ENCODE results near the gene RANBP3L.
"Not testable (repeated sequence)": the region's sequence is repeated elsewhere in the genome, so short reads cannot be mapped to it uniquely, and the experiment has no call there.

The RANBP3L gene, protein sequence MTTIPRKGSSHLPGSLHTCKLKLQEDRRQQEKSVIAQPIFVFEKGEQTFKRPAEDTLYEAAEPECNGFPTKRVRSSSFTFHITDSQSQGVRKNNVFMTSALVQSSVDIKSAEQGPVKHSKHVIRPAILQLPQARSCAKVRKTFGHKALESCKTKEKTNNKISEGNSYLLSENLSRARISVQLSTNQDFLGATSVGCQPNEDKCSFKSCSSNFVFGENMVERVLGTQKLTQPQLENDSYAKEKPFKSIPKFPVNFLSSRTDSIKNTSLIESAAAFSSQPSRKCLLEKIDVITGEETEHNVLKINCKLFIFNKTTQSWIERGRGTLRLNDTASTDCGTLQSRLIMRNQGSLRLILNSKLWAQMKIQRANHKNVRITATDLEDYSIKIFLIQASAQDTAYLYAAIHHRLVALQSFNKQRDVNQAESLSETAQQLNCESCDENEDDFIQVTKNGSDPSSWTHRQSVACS

GRCh38 chr5:36301858-36302603 lies at the start of gene RANBP3L:
TSS of gene RANBP3L (minus strand) at chr5:36301902. CDS start at chr5:36301416, 486 bp downstream.
- DNase-seq (ENCODE audit: low spot score), result no peak

DNA sequence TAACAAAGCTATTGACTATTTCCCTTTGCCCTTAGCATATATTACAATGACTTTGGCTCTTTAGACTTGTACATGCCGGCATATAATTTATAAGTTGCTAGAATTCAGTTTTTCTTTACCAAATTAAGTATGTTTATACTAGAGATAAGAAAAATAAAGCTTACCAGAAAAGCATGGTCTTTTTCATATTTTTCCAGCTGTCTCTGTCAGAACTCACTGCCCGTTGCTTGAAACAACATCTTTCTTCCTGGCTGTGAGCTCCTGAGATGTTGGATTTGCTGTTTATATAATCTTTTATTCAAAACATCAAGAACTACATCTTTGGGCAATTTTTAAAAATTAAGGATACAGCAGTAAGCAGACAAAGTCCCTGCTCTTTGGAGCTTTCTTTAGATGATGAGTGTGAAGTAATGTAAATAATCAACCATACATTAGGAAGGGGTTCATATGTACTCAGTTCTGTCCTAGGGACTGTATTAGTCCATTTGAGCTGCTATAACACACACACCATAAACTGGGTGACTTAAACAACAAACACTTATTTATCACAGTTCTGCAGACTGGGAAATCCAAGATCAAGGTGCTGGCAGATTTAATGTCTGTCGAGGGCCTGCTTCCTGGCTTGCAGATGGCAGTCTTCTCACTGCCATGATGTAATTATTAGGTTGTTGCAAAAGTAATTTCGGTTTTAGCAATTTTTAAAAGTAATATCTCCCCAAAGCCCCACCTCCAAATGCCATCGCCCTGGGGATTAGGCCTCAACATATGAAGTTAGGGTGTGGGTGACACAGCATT lies 45.4 kb upstream of the RANBP3L start:
- no peak for DNase-seq (ENCODE audit: low spot score)

DNA sequence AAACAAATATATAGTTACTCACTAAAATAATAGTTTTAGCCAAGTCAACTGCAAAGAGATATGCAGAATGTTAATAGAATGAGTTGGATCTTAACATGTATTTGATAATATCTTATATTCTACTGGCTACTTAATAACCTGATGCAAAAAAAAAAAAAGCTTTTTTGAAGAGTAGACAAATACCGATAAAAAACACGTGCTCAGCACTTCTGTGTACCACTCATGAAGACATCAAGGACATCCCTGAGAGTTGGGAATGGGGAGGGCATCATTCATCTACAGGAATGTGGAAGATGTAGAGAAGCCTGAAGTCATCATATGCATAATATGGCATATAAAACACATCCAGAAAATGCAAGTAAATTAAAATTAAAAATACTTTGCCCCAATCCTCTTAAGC lies 43.2 kb upstream of the RANBP3L start:
- no peak for DNase-seq (ENCODE audit: low spot score)

DNA sequence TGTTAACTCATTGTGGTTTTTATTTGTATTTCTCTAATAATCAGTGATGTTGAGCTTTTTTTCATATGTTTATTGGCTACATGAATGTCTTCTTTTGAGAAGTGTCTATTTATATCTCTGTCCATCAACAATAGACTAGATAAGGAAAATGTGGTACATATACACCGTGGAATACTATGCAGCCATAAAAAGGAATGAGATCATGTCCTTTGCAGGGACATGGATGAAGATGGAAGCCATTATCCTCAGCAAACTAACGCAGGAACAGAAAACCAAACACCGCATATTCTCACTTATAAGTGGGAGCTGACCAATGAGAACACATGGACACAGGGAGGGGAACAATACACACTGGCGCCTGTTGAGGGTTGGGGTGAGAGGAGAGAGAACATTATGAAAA lies 40.0 kb upstream of the RANBP3L start:
- not testable (repeated sequence) for DNase-seq (ENCODE audit: low spot score)

- DNase-seq (ENCODE audit: low spot score), result no peak
Measured at GRCh38 chr5:36337597-36337996, 35.9 kb upstream of the RANBP3L start.

DNA sequence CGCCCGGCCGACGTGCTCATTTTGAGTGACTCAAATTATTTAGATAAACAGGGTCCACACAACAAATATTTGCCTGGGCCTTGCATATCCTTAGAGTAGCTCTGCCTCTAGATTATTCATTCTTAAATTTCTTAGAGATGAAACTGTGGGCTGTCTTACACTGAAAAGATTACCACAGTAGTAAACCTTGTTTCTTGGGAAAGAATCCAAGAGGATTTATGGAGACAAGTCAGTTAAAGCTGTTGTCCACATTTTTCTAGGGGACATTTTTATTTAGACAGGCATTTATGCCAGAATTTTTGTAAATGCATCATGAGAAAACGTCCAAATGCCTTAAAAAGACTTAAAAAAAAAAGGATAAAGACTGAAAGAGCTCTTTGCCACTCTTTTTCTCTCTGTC lies 32.6 kb upstream of the RANBP3L start:
- DNase-seq (ENCODE audit: low spot score), result no peak

- DNase-seq (ENCODE audit: low spot score), result not testable (repeated sequence)
Measured at GRCh38 chr5:36332720-36333119, 31.0 kb upstream of the RANBP3L start.

DNA sequence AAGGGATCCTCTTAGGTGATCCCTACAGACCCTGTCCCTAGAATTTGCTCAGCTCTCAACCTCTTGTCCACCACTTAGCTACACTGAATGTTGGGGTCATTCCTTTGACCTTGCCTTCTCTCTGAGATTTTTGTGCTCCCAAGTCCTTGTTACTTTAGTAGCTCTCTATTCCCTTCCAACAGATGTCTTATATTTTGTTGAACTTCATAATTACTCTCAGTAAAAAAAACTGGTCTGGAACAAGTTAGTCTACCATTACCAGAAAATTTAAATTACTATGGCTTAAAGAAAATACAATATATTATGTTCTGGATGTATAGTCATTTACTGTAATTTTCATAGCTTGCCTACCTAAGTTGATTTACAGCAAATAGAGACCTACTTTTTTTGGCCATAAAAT lies 23.5 kb upstream of the RANBP3L start:
- no peak for DNase-seq (ENCODE audit: low spot score)

- no peak for DNase-seq (ENCODE audit: low spot score)
Measured at GRCh38 chr5:36323926-36324781, 22.5 kb upstream of the RANBP3L start.

- no peak for DNase-seq (ENCODE audit: low spot score)
Measured at GRCh38 chr5:36312953-36313672, 11.4 kb upstream of the RANBP3L start.

GRCh38 chr5:36311956-36312355 lies 10.3 kb upstream of the RANBP3L start:
- no peak for DNase-seq (ENCODE audit: low spot score)

- DNase-seq (ENCODE audit: low spot score), result no peak
Measured at GRCh38 chr5:36310138-36310537, 8.4 kb upstream of the RANBP3L start.

DNA sequence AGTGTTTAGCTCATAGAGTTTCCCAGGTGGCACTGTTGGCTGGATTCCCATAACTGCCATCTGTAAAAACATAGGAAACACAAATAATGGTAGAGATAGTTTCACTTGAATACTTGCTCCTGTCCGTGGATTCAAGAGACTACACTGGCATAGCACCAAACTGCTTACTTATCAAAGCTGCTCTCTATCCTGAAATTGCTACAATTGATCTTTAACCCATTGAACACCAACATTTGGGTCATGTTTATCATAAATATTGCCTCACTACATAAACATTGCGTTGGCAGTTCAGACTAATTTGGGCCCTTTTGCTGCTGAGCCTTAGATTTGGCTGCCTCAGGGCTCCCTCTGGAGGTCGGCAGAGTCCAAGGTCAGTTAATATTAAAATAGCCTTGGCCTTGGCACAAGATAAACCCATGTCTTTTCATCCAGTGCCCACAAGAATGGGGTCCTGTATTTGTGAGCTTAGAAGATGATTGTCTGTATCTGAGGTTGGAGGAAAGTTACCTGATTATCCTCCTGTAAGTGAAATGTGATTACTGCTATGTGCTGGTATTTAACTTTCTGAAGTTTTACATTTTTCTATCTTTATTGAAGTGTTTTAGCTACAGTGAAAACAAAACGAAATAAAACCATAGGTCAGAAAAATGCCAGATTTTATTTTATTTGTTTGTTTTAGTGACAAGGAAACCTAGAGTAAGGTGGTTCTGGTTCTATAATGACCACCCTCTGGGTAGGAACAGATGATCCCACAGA lies 4.0 kb upstream of the RANBP3L start:
- peak; percentile 50 for DNase-seq (ENCODE audit: low spot score)

- no peak for DNase-seq (ENCODE audit: low spot score)
Measured at GRCh38 chr5:36304095-36304805, 2.5 kb upstream of the RANBP3L start.

DNA sequence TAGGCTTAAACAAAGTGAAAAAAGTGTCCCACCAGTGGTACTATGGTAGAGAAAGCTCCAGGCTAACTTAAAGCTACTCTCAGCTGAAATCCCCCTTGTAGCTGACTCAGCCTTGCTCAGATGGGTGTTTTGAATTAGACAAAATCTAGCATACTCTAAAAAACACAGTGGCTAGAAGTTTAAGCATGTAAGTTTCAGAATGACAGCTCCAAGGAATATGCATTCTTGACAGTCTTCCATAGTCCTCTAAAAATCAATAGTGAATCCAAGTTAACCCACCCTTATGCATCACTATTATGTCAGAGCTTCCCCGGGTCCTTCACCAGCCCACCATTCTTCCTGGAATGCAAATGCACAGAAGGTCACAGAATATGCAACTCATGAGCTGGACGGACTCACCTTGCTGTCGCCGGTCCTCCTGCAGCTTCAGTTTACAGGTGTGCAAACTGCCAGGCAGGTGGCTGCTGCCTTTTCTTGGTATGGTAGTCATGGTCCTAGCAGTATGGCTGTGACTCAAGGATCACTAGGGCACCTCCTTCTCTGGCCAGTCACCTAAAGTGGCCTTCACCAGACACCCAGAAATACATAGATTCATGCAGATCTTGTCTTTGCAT lies 668 bp downstream of the RANBP3L start:
- no peak for DNase-seq (ENCODE audit: low spot score)

- no peak for DNase-seq (ENCODE audit: low spot score)
Measured at GRCh38 chr5:36300191-36300926, 1.3 kb downstream of the RANBP3L start.

DNA sequence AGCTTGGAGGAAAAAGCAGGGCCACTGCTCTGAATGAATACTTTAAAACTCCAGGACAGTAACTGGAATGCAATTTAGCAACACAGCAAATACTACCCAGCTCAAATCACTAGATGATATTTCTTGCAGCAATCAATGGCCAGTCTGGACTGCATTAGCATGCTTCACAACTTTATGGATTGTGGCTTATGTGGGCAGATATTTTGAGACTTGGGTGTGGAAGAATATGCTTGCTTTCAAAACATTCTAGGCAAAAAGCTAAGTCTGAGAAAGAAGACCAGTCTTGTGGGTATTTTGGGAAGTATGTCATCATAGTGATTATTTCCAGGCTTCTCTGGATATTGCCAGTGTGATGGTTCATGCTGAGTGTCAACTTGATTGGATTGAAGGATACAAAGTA lies 3.1 kb downstream of the RANBP3L start:
- DNase-seq (ENCODE audit: low spot score), result no peak

GRCh38 chr5:36297653-36298052 lies 4.0 kb downstream of the RANBP3L start:
- DNase-seq (ENCODE audit: low spot score), result no peak
